Body of pancreas (tissue), 4 donors: ENCODE measurements around the gene CADM2.

Experiments used
- CTCF ChIP-seq, 7 experiments: fragments of 450-650 bp in 4 of 7; fragments of 200-600 bp in 3 of 7; sonication (generic) in 3 of 7; IDR thresholded peaks; one replicate each; pipeline ENCODE4 v1.5.1; 2016 to 2019; ENCODE audit warnings: antibody characterized with exemption in 7 of 7
- POLR2A ChIP-seq, 3 donors: fragments of 450-650 bp; IDR thresholded peaks; one replicate each; pipeline ENCODE4 v1.6.1; 2016; ENCODE audit warnings: antibody characterized with exemption in 3 of 3, mild to moderate bottlenecking in 2 of 3

- no peak for TF ChIP-seq CTCF (IDR thresholded peaks at IDR 0.05)
- no peak for TF ChIP-seq POLR2A (IDR thresholded peaks at IDR 0.05)
Measured at GRCh38 chr3:85875589-85875988, 916.8 kb downstream of the CADM2 start.
